Fibroblast of peridontal ligament (primary cell): ENCODE measurements around the gene MAP7D3.
"Not testable (repeated sequence)": the region's sequence is repeated elsewhere in the genome, so short reads cannot be mapped to it uniquely, and the experiment has no call there.

Experiments
- DNase-seq: peaks from one replicate; pipeline ENCODE4 v3.0.0-alpha.2; 2010; ENCODE audit errors: extremely low read depth

The MAP7D3 gene, protein sequence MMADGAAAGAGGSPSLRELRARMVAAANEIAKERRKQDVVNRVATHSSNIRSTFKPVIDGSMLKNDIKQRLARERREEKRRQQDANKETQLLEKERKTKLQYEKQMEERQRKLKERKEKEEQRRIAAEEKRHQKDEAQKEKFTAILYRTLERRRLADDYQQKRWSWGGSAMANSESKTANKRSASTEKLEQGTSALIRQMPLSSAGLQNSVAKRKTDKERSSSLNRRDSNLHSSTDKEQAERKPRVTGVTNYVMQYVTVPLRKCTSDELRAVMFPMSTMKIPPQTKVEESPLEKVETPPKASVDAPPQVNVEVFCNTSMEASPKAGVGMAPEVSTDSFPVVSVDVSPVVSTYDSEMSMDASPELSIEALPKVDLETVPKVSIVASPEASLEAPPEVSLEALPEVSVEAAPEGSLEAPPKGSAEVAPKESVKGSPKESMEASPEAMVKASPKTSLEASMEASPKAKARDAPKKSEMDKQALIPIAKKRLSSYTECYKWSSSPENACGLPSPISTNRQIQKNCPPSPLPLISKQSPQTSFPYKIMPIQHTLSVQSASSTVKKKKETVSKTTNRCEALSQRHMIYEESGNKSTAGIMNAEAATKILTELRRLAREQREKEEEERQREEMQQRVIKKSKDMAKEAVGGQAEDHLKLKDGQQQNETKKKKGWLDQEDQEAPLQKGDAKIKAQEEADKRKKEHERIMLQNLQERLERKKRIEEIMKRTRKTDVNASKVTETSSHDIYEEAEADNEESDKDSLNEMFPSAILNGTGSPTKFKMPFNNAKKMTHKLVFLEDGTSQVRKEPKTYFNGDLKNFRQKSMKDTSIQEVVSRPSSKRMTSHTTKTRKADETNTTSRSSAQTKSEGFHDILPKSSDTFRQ

DNA sequence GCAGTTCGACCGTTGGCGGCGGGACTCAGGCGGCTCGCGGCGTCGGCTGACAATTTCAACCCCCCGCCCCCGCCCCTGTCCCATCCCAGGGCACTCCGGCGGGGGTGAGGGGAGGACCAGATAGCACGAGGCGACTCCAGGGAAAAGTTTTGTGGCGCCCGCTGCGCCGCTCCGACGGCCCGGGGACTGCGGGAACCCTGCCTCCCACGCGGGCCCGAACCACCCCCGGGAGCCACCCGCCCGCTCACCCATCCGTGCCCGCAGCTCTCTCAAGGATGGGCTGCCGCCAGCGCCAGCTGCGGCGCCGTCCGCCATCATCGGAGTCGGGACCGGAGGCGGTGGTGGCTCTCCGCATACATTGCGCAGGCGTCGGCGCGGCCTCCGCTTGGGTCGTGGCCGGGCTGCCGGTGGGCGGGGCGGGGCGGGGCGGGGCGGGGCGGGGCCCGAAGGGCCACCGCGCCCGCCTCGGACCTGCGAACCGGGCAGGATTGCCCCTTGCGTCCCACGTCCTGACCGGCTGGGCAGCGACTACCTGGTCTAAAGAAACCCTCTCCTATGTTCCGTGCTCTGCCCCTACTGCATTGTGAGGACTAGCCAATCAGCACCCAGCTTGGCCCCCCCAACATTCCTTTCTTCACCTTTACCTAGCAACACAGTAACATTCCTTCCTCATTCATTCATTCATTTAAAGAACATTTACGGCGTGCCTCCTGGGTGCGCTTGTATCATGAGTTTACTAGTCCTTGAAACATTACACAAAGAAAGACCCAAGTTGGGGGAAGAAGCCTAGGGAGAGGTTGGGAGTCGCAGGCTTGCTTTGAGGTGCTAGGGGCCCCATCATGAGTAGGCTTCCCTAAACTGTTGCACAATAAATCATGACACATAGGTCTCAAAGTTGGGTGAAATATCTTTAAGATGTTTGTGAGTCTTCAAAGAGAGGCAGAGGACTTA, at the start of gene MAP7D3:
MAP7D3 (minus strand) TSS at position 360 of the 951 bp plus-strand sequence; CDS start at position 318, 42 bp downstream.
- DNase-seq = peak; percentile 35

DNA sequence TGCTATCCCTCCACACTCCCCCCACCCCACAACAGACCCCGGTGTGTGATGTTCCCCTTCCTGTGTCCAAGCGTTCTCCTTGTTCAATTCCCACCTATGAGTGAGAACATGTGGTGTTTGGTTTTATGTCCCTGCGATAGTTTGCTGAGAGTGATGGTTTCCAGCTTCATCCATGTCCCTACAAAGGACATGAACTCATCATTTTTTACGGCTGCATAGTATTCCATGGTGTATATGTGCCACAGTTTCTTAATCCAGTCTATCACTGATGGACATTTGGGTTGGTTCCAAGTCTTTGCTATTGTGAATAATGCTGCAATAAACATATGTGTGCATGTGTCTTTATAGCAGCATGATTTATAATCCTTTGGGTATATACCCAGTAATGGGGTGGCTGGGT, 49.5 kb upstream of the MAP7D3 start, which contains the start of gene ADGRG4:
ADGRG4 (plus strand) TSS at position 243 of the 400 bp plus-strand sequence. CDS start 7,815 bp downstream, outside the sequence.
- DNase-seq = not testable (repeated sequence)

DNA sequence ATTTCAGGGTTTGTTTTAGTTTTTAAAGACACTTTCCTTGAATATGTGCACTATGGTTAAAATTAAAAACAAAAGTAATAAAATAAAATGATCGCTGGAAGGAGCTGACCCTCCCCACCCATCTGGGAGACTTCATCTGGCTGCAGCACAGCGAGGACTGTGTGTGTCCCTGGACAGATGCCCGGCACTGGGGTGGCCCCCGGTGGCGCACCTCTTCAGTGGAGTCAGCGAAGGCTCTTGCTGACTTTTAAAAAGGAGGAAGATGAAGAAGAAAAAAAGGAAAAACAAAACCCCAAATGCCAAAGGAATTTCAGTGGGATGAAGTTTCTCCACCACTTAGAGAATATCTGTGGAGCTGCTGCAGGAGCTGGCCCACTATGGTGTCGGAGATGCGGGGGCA, 44.2 kb upstream of the MAP7D3 start:
- DNase-seq = no peak

DNA sequence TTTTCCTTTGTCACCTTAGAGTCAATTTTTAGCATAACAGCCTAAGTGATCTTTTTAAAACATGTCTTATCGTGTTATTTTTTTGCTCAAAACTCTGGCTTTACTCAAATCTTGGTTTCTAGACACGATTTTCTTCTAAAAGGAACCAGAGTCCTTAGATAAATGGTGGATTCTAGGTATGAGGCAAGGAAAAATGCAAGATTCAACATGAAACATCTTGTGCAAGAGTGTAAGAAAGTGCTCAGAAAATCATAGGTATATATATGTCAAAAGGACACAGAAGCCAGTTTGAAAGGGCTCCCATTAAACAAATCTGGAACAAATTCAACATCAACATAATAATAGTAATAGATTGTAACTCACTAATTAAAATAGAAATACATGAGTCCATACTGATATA, 41.5 kb upstream of the MAP7D3 start:
- DNase-seq = no peak

DNA sequence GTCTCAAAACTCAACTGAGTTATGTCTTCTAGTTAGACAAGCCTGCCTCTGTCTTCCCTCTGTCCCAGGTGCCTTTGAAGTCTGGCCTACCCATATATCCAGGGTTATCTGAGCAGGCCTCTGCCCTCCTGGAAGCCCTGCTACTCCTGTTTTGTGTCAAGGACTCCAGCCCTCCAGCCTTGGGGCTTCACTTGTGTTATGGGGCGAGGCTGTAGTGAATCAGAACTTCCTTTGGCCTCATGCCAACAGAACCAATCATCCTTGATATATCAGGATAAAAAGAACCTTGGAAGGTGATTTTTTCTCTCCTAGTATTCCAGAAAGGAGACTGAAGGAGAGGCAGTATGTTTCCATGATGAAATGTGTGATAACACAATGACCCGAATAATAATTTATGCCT, 40.6 kb upstream of the MAP7D3 start:
- DNase-seq = no peak

DNA sequence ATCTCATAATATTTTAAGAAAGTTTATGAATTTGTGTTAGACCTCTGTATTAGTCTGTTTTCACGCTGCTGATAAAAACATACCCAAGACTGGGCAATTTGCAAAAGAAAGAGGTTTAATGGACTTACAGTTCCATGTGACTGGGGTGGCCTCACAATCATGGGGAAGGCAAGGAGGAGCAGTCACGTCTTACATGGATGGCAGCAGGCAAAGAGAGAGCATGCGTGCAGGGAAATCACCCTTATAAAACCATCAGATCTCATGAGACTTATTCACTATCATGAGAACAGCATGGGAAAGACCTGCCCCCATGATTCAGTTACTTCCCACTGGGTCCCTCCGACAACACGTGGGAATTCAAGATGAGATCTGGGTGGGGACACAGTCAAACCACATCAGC, 35.2 kb upstream of the MAP7D3 start:
- DNase-seq = not testable (repeated sequence)

DNA sequence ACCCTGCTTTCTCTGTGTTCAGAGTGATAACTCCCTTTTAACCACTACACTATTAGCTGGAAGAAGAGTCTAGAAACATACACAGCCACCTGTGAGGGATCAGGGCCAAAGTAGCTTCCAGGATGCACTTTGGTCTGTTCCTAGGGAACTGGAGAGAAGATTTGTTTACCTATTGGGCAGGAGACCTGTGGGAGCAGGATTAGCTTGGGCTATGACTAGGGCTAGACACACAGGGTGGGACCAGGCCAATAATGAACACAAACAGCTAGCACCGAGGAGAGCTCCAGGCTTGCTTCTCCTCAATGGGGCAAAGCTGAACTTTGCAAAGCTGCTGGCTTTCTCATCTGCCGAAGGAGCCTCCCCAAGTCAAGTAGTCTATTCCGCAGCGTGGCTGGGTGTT, 24.4 kb upstream of the MAP7D3 start:
- no peak for DNase-seq

DNA sequence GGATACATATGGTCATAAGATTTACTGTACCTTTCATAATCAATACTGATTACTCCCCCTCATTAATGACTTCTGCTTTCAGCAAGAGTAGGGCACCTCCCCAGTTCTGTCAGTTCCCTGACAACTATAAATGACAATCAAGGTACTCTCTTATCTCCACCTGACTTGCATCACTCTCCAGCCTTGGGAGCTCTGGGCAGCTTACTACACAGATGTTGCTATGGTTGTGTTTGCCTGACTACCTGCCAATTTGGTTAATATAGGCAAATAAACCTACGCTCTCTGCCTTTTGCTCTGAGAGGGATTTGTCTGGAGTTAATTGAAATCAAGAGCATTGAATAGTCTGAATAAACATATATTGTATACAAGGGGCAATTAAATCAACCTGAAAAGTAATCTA, 22.8 kb upstream of the MAP7D3 start:
- DNase-seq = no peak

DNA sequence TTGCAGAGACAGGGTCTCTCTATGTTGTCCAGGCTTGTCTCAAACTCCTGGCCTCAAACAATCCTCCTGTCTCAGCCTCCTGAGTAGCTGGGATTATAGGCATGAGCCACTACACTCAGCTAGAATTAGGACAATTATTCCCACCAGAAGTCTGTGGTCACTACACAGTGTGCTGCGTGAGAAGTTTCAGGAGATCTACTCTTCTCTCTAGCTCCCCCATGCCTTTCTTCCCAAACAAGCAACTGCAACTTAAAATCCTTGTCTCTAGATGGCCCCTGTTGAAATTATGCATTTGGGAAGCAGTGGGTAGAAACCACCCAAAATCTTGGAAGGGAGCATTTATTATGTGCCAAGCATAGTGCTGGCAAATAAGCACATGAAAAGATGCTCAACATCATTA, 21.1 kb upstream of the MAP7D3 start:
- peak; percentile 25 for DNase-seq

DNA sequence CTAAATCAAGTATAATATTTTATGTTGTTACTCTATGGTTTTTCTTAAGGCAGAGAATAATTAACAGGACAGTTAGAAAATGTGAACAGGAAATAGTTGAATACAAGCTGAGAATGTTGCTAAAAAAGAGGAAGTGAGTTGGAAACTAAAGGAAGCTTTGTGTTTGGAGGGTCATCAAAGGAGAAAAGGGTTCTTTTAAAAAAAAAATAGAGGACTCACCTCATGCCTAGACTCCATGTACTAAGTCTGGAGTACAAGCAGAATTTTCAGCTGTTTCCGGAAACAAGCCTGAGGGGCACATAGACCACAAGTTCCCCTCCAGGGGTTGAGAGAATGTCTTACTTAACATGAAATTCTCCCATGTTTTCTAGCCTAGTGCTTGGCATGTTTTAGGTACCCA, 20.1 kb upstream of the MAP7D3 start:
- DNase-seq = no peak

DNA sequence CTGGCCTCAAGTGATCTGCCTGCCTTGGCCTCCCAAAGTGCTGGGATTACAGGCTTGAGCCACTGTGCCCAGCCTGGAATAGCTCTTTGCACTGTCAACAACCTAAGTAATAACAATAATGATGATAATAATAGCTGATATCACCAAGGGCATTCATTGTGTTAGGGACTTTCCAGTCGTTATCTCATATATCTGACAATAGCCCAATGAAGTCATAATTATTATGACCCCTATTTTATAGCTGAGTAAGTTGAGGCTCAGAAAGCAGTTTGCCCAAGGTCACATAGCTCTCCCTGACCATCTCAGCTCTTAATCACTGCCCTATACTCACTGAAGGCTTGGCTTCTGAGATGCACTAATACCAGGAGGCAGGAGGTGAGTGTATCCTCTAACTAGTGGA, 18.7 kb upstream of the MAP7D3 start:
- no peak for DNase-seq

DNA sequence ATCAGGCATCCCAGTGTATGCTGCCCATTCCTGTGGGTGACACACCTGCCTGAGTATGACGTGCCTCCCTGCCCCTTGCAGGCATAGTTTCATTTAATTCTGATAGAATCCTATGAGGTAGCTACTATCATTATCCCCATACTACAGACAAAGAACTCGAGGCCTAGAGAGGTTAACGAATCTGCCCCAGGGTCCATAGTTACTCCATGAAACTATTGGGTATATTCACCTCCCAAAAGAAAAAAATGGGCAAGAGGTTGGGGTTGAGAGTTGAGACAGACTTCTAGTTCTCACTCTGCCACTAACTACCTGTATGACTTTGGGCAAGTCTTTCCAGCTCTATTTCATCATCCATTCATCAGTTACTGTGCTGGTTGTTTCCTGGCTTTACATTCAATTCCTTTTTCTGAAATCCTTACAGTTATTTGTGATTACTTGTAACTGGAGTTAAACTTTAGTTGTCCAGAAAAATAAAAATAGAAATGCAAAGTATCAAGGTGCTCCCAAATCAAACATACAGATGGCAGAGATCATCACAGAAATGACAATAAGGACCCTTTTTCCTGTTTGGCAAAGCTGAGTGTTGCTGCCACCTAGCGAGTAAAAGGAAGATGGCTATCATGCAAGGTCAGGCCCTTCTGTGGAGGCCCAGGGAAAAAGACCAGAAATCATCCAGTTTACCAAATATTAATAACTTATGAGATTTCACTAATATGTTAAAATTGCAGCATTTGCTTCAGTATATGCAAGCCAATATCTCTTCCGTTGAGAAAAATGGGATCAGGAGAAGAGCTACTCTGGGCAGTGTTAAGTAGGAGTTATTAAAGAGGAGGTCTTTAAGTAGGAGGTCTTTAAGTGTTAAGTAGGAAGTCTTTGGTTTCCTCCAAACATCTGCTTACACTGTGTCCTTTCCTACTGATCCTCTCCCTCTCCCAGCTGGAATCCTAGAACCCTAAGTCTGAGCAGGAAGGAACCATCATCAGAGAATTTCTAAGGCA, 17.1 kb upstream of the MAP7D3 start:
- DNase-seq = peak; percentile 59

DNA sequence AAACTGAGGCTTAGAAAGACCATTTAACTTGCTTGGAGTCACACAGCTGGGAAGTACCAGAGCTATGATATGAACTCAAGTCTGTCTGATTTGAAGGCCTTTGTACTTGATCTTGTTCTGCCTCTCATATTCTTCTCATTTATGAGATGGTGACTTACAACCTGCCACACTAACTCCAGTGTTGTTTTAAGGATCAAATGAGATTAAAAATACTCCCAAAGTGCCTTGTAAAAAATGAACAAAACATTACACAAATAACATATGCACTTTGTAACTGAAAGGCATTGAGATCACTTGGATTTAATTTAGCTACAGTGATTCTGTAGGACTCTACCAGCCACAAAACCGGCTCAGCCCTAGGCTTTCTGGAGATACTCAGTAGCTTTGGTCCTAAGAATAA, 15.6 kb upstream of the MAP7D3 start:
- no peak for DNase-seq

DNA sequence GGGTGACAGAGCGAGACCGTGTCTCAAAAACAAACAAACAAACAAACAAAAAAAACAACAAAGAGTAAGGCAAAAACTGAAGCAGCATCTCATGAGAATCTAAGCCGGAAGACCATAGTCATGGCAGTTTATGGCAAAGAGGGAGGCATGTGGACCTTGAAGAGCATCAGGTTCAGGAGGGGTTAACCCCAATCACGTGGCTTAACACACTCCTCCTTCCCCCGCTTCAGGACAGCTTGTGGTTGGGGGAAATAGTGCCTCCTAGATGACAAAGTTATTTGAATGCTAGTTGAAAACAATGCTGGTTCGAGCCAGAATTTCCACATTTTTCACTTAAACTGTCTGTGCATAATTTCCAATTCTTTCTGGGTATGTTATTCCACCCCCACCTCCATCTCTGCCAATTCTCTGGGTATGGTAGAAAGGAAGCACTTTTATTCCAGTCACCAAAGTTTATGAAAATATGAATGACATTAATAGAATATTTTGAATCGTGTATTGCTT, 11.7 kb upstream of the MAP7D3 start:
- DNase-seq = no peak

DNA sequence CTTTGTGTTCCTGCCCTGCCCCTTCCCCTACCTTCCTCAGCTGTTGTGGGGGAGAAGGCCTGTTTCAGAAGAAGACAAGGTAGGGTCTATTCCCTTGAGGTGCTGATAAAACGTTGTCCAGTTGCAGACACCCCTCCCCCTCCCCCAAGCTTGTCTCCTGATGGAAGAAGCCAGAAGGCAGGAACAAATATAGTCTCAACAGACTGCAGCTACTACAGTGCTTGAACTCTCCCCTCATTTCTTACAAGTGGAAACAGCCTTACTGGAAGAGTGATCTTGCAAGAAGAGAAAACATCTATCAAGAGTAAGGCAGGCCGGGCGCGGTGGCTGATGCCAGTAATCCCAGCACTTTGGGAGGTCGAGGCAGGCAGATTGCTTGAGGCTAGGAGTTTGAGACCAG, 11.0 kb upstream of the MAP7D3 start:
- DNase-seq = no peak

DNA sequence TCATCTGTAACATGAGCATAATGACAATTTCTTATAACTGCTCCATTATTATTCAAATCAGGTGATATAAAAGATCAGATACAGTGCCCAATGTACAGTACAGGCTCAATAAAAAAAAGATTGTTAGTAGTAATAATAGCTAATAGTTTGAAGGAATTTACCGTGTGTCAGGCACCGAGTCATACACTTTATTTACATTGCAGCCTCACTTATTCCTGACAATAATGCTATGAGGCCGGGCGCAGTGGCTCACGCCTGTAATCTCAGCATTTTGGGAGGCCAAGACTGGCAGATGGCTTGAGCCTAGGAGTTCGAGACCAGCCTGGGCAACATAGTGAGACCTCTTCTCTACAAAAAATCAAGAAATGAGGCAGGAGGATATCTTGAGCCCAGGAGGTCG, 10.1 kb upstream of the MAP7D3 start:
- no peak for DNase-seq

DNA sequence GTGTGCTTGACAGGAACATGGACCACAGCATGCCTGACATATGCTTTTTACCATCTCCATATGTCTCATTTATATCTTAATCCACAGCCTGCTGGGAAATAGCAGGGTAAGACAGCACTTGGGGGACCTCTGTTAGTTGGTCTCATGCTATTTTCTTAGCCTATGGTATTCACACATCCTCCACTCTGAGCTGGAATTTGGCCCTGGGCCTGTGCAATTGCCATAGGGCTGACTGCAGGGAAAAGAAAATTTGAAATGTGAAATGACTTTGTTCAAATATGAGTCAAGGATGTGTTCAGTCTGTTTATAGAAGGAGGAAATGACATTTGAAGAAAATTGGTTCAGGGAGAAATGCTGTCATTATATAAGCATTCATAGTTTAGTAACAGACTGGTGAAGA, 9.6 kb upstream of the MAP7D3 start:
- peak; percentile 85 for DNase-seq

DNA sequence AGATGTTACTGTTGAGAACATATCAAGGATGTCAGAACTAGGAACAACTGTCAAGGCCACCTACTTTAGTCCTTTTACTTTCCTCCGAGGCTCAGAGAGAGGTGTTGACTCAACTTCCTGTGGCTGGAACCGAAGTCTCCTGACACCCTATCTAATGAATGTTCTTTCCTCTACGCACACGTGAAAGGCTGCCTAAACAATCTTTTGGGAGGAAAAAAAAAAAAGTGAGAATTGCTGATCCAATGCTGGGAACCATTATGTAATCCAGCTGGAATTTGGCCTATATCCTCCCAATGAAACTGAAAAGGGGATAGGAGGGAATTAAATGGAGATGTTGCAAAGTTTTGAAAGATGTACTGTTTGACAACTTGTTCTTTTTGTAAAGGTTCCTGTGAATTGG, 8.3 kb upstream of the MAP7D3 start:
- DNase-seq = peak; percentile 64

DNA sequence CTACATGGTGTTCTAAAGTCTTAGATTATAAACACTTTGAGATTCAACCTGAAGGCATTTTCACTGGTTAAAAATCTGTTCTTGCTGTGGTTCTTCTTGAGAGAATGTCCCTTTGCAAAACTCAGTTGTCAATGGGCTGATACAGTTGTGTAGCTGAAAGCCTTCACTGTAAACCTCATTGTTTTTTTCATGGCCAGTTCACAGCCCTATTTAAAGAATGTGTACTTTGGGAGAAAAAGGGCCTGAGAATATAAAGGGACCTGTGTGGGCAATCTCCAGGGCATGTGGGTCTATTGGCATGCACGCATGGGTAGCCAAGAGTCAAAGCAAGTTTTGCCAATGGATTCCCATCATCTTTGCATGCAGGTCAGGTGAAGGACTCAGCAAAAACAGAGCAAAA, 7.8 kb upstream of the MAP7D3 start:
- no peak for DNase-seq

DNA sequence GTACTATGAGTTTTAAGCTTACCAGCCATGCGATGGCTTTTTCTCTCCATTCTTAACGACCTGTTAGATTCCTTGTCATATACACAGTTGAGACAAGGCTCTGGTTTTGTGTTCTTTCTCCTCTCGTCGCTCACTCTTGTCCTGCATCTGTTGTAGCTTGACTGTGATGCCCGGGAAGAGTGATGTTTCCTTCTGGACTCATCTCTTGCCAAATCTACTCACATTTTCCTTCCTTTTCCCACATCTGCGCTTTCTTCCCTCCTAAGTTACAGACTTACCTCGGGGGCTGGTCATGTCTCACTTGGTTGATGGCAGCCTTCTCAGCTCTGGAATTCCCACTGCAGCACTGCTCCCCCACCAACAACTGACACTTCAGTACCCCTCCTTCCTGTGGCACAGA, 4.8 kb upstream of the MAP7D3 start:
- DNase-seq = no peak
